AG04450 (cell line): ENCODE measurements around the gene OR6C70. TPM values are rescaled to one million over a fixed set of nuclear protein-coding genes. Genes with fewer than 3 reads are reported as not detected.
"Not testable (repeated sequence)": the region's sequence is repeated elsewhere in the genome, so short reads cannot be mapped to it uniquely, and the experiment has no call there.

Experiments used
- CTCF ChIA-PET: fragments of 300-600, 350-600 bp; formaldehyde crosslinking; extraction: SDS; loops from one replicate; lab custom pipeline; 2022; ENCODE audit warnings: antibody characterized with exemption, inconsistent platforms; lab: Charles Lee
- POLR2A ChIA-PET: fragments of 350-600 bp; formaldehyde crosslinking; extraction: SDS; loops from one replicate; lab custom pipeline; 2021; ENCODE audit warnings: antibody characterized with exemption, inconsistent platforms; lab: Yijun Ruan, JAX
- DNase-seq: peaks from one replicate; pipeline ENCODE4 v3.0.0-alpha.2; 2011; ENCODE audit warnings: low read depth, low spot score
- H3K27ac ChIP-seq: one replicate; pipeline ENCODE4 v1.5.1; 2012; ENCODE audit warnings: low read depth, low read length, control low read depth
- H3K27me3 ChIP-seq: one replicate; pipeline ENCODE4 v1.6.0; 2012; ENCODE audit warnings: low read length; ENCODE audit not compliant: control insufficient read depth, insufficient read depth
- H3K4me3 ChIP-seq: 2 replicates; pipeline ENCODE4 v1.5.1; 2011; ENCODE audit warnings: mild to moderate bottlenecking, low read depth, low read length, control low read depth
- H3K9me3 ChIP-seq: 2 replicates; pipeline ENCODE4 v1.5.1; 2012; ENCODE audit warnings: low read length; ENCODE audit not compliant: control insufficient read depth, insufficient read depth
- CTCF ChIP-seq: IDR thresholded peaks from 2 replicates; pipeline ENCODE4 v1.5.1; 2011; ENCODE audit warnings: low read depth, low read length, control low read depth, inconsistent platforms
- polyA plus RNA-seq: library from polyadenylated mRNA; depleted of rRNA; stranded (reverse); fragments of >200 nt; gene quantifications from 2 replicates; pipeline ENCODE4 v1.2.3, GENCODE V29; 2011; rRNA removed

The OR6C70 gene
- polyA plus RNA-seq, 1 experiment, result not detected

GRCh38 chr12:55443776-55444175, 26.2 kb downstream of the OR6C70 start, which contains the start of gene OR6C2:
Gene OR6C2 (plus strand): TSS chr12:55444076. CDS start chr12:55452214, 8,138 bp downstream.
- no peak for DNase-seq
- no peak for TF ChIP-seq CTCF
- Histone ChIP-seq H3K27me3 (no peaks in the 10 kb centered on the region), H3K4me3 (no peak within 1 kb of the TSS), H3K27ac (no peak within 1 kb of the TSS), H3K9me3 (no peaks in the 10 kb centered on the region)
- CTCF ChIA-PET, result no interaction called here
- POLR2A ChIA-PET, result no interaction called here

GRCh38 chr12:55441233-55441632, 28.7 kb downstream of the OR6C70 start:
- CTCF ChIA-PET, H3K27me3 ChIP-seq, POLR2A ChIA-PET, H3K4me3 ChIP-seq, DNase-seq, H3K27ac ChIP-seq, H3K9me3 ChIP-seq: not testable (repeated sequence)

GRCh38 chr12:55428331-55429243, 41.4 kb downstream of the OR6C70 start:
- H3K9me3 ChIP-seq, result no peaks in the 10 kb centered on the region
- DNase-seq, result no peak
- ChIA-PET POLR2A (no interaction called here), CTCF (no interaction called here)
- TF ChIP-seq CTCF, result no peak
- no peak overlapping the region for H3K4me3 ChIP-seq
- H3K27me3 ChIP-seq, result no peaks in the 10 kb centered on the region
- H3K27ac ChIP-seq, result no peak overlapping the region

GRCh38 chr12:55425954-55426353, 44.0 kb downstream of the OR6C70 start, which contains the start of gene OR6C76:
Gene OR6C76 (plus strand): TSS chr12:55426254. CDS start chr12:55426254, 0 bp downstream.
- DNase-seq, result no peak
- no peaks in the 10 kb centered on the region for H3K27me3 ChIP-seq
- CTCF ChIA-PET, result interaction anchor here (1.5 kb wide), 1 partner anchor 230 kb away, joined by 3 read pairs; no protein-coding TSS in a partner anchor
- no peak for TF ChIP-seq CTCF
- no peaks in the 10 kb centered on the region for H3K9me3 ChIP-seq
- no peak within 1 kb of the TSS for H3K4me3 ChIP-seq
- H3K27ac ChIP-seq, result no peak within 1 kb of the TSS
- POLR2A ChIA-PET, result no interaction called here

GRCh38 chr12:55420307-55420962, 49.5 kb downstream of the OR6C70 start:
- CTCF ChIA-PET, result no interaction called here
- H3K27ac ChIP-seq, result no peak overlapping the region
- no peak for DNase-seq
- no peak overlapping the region for H3K4me3 ChIP-seq
- POLR2A ChIA-PET, result no interaction called here
- H3K9me3 ChIP-seq, result no peaks in the 10 kb centered on the region
- TF ChIP-seq CTCF, result no peak
- no peaks in the 10 kb centered on the region for H3K27me3 ChIP-seq

Other genes starting within 250 kb of the OR6C70 start
- not detected in 2 replicates for gene OR10A7, start 249.1 kb downstream of the OR6C70 start, polyA plus RNA-seq
- not detected in 2 replicates for gene OR6C74, start 225.5 kb downstream of the OR6C70 start, polyA plus RNA-seq
- not detected in 2 replicates for gene OR6C6, start 173.6 kb downstream of the OR6C70 start, polyA plus RNA-seq
- not detected in 2 replicates for gene OR6C1, start 155.8 kb downstream of the OR6C70 start, polyA plus RNA-seq
- not detected in 2 replicates for gene OR6C3, start 139.4 kb downstream of the OR6C70 start, polyA plus RNA-seq
- gene OR6C75, start 107.2 kb downstream of the OR6C70 start, polyA plus RNA-seq, result not detected in 2 replicates
- not detected in 2 replicates for gene OR6C65, start 69.6 kb downstream of the OR6C70 start, polyA plus RNA-seq
- not detected in 2 replicates for gene OR6C76, start 43.9 kb downstream of the OR6C70 start, polyA plus RNA-seq
- not detected in 2 replicates for gene OR6C2, start 26.1 kb downstream of the OR6C70 start, polyA plus RNA-seq
- gene OR6C68, start 22.2 kb upstream of the OR6C70 start, polyA plus RNA-seq, result not detected in 2 replicates
- not detected in 2 replicates for gene OR6C4, start 79.5 kb upstream of the OR6C70 start, polyA plus RNA-seq
- gene OR2AP1, start 102.3 kb upstream of the OR6C70 start, polyA plus RNA-seq, result not detected in 2 replicates
- gene OR10P1, start 166.8 kb upstream of the OR6C70 start, polyA plus RNA-seq, result not detected in 2 replicates
- gene ITGA7, start 237.8 kb upstream of the OR6C70 start, polyA plus RNA-seq, result 9.1 and 12.2 TPM in 2 replicates
- gene BLOC1S1, start 245.9 kb upstream of the OR6C70 start, polyA plus RNA-seq, result 132 and 155 TPM in 2 replicates